HG02981 (cell line): ENCODE measurements around the gene ROBO4.

Source experiments
- ATAC-seq: cut with Tn5 transposase; IDR thresholded peaks from one replicate; pipeline ENCODE4 v1.9.1; 2021; ENCODE audit warnings: mild to moderate bottlenecking, moderate library complexity; ENCODE audit not compliant: unreplicated experiment

Gene ROBO4

DNA sequence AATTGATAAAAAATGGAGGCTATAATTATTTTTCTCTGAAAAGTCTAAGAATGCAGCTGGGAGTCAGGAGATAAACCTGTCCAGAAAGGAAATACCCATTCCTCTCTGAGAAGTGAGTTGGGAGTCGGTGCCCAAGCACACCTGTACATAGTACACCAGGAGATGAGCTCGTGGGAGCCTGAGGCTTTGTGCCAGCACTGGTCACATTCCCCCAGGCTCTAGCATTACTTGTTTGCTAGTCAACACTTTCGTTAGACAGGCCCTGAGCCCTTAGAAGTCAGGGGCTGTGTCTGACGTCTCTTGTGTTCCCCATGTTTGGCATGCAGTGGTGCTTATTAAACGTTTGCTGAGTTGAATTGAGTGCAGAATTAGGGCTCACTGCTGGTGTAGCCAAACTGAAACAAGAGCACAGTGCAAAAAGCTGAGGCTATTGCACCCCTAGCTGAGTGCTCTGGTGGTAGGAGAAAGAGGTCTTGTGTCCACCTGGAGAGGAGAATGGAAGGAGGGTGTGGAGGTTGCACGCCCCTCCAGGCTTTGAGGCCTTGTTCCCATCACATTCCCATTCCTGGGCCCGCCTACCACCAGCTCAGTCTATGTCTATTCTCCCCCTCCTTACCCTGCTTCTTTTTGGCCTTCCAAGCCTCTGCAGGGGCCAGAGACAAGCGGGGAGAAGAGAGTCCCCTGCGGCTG is 6.8 kb downstream of the ROBO4 start:
- no peak for ATAC-seq

DNA sequence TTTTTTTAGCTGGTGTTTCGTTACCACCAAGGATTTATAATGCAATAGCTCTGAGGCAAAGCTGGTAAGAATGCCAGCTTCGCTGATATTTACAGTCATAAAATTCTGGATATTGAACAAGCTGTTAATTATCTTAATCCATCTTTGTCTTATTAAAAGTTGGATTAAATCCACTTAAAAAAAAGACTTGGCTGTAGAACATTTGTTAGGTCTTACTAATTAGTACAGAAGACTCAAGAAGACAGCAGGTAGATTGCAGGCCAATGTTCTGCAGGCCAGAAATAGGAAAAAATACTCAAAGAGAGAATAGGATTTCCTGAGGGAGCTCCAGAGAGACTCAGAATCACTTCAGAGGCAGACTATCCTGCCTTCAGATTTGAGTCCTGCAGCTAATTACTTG is 7.5 kb downstream of the ROBO4 start:
- no peak for ATAC-seq

DNA sequence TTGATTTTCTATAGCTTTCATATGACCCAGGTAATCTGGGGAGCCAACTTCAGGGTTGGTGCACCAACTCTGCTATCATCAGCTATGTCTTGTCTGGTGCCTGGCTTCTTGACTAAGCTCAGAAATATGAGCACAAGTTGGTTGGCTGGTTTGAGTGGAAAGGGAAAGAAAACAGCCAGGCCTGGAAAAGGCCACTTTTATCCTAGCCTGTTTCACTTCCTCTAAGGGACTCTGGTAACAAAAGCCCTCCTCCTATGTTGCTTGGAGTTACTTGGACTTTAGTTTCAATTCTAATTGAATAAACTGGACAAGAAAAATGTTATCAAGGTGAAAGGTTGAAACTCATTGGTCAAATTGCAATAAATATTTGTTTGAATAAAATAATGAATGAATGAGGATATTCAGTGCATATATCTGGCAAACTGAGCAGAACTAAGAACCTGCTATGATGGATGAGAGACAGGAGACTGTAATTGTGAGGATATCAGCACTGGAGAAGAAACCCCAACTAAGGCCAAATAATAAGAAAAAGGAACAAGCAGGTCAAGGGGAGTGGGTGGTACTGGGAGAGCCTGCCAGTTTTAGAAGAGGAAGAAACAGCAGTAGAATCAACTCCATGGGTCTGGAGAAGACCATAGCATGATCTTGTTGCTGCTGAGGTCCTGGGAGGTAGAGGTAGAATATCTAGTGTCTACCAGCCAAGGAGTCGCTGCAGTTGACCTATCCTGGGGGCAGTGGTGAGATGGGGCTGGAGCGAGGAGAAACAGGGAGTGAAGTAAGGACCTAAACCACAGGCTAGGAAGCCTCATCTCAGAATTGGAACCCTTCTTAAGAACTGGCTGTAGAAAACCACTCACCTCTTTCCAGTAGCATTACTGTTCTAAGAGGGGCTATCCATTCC is 8.2 kb downstream of the ROBO4 start:
- no peak for ATAC-seq

DNA sequence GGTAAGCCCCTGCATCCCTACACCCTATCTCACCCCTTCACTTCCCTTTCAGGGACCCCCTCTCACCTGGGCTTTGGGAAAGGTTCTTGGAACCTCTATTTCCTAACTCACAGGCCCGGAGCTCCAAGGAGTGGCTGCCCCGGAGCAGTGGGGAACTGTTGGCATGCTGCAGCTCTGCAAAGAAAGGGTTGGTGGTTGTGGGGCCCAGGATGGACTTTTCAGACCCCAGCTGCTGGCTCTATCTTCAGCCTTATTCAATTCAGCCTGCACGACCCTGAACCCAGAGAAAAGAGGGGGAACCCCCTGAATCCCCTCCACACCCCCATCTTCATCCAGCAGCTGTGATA is 10.0 kb downstream of the ROBO4 start:
- ATAC-seq = no peak

DNA sequence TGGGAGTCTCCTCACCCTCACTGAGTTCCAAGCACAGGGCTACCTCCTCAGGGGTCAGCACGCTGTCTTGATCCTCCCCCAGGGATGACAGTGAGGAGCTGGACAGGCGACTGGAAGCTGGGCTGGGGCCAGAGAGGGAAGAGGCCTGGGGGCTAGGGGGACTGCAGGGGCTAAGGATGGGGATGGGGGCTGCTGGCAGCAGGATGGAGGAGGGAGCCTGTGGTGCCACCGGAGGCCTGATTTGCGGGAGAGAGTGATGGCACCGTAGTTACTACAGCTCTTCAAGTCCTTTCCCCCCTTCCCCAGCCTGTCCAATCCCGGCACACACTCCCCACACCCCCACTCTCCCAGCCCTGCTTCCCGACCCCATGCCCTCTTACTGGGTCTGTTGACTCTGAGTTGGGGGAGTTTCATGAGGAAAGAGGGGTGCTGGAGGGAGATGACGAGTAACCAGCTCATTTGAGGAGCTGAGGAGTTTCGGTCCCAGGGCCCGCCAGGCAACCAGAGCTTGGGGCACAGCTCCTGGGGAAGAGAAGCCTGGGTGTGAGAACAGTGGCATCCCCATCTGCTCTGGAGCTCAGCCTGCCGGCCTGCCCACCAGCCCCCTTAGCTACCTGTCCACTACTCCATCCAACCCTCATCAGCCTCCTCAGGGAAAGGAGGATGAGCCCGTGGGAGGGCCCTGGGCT is 10.5 kb downstream of the ROBO4 start:
- ATAC-seq = no peak

DNA sequence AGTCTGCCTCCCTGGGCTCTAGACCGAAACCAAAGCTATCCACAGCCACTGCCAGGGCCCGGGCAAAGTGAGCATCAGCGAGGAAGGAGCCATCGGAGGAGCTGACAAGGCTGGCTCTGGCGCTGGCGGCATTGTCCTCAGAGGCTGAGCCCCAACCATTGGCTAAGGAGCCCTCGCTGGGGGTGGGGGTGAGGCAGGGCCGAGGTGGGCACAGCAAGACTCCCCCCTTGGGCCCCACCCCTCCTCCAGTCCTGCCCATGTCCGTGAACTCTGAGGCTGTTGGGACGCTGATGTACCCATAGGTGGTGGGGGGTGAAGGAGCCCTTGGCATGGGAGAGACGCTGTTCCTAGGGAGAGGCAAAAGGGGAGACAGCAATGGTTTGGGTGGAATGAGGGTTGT is 11.2 kb downstream of the ROBO4 start:
- ATAC-seq = no peak

DNA sequence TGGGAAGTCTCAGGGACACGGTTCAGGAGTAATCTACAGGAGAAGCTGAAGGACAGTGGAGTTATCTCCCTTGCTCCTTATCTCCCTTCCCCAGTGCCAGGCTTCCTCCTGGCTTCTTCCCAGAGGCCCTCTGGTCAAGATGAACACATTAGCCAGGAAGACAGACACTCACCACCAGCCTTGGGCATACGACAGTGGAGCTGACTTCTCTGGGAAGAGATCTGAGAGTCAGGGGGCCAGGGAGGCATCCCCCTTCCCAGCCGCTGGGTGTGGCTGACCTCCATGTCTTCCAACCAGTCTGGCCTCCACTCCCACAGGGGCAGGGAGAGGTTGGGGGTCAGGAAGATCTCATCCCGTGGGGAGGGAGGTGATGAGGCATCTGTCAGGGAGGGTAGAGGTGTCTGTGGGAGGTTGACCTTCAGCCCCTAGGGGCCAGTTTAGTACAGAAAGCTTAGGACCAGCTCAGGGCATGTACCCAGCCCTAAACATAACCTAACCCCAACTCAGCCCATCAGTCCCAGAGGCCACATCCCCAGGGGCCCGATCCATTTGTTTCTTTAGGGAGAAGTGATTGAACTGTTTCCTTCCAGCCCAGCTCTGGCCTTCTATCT is 12.7 kb downstream of the ROBO4 start:
- ATAC-seq = no peak

DNA sequence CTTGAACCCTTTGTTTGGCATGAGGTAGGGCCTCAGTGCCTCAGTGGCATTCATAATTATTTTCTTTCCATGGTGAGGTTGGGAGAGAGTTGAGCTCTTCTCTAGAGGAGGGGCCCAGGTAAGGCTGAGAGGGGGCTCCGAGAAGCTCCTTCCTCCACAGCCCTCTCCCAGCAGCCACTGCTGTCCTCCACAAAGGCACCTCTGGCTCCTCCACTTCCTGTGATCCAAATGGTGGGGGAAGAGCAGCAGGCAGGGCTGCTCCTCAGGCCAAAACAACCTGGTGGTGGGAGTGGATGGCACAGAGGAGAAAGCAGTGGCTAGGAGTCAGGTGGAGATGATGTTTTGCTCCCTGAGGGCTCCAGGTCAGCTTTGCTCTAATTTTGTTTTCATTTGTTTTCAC is 13.3 kb downstream of the ROBO4 start:
- no peak for ATAC-seq

DNA sequence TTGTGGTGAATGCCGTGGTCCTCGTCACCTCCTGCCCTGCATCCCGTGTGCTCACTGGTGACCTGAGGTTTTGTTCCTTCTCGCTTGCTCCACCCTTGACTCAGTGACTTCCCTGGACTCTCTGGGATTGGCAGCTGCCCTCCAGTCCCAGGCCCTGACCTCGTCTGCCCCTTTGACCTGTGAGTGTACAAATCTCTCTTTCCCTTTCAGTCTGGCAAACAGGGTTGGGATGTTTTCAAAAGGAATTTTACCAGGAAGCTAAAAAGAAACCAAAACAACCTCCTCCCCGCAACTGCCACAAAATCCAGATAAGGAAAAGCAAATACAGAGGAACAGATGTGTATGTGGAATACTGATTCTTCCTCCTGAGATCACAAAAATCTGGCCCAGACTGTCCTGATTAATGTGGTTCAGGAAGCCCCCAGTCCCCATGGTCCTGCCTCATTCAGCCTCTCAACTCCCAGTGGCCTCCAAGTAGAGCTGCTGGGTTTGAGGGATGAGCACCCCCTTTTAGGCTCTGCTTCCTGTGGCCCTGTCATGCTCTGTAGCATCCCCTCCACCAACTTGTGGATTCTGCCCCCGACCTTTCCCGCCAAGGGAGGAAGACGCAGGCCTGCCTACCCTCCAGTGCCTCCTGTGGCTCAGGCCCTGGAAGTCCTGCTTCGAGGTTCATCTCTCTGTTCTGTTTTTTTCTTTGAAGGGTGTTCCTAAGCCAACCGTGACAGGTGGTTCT is 15.2 kb downstream of the ROBO4 start:
- ATAC-seq = no peak

DNA sequence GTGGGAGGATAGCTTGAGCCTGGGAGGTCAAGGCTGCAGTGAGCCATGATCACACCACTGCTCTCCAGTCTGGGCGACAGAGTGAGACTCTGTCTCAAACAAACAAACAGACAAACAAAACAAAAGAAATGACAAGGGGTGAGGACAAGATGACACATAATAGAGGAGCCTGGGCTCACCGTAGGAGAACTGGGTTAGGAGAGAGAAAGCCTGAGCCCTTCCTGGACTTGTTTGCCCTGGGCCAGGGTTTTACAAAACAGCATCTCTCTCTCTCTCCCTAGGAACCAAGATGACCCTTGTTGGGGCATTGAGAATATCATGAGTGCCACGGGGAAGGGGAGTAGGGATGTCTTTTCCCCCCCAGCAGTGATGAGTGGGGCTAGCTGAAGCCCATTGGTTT is 16.7 kb downstream of the ROBO4 start:
- no peak for ATAC-seq

DNA sequence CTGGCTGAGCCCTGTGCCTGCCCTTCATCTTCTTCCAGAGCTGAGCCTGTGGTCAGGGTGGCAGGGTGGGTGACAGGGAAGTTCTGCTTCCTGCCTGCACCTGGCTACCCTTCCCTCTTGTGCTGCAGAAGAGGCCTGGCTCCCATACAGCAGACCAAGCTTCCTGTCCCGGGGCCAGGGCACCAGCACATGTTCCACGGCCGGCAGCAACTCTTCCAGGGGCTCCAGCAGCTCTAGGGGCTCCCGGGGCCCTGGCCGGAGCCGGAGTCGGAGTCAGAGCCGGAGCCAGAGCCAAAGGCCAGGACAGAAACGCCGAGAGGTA is 17.4 kb downstream of the ROBO4 start:
- ATAC-seq = no peak

DNA sequence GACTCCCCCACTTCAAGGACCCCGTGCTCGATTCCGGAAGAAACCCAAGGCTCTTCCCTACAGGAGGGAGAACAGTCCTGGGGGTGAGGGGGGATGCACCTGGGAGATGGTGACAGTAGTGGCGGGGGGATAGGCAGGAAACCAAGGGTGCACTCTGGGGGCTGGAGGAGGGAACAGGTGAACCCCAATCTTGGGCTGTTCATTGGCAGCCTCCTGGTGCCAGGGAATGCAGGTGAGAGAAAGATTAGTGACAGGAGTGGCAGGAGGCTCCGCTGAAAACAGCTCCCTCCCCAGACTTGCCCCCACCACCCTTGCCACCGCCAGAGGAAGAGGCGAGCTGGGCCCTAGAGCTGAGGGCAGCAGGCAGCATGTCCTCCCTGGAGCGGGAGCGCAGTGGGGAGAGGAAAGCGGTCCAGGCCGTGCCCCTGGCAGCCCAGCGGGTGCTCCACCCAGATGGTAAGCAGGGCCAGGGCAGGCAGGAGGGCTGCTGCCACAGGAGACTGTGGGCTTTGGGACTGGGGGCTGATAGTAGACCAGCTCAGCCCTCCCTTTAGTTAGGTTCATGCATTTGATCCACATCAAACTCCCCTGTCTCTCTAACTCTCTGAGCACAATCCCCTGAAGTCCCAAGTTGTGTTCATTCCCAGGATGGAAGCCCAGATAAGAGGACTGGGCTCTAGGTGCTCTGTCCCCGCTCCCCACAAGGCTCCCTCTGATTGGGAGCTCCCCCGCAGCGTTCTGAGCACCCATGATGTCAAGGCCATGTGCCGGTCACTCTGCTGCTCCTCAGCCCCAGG is 18.0 kb downstream of the ROBO4 start:
- no peak for ATAC-seq

DNA sequence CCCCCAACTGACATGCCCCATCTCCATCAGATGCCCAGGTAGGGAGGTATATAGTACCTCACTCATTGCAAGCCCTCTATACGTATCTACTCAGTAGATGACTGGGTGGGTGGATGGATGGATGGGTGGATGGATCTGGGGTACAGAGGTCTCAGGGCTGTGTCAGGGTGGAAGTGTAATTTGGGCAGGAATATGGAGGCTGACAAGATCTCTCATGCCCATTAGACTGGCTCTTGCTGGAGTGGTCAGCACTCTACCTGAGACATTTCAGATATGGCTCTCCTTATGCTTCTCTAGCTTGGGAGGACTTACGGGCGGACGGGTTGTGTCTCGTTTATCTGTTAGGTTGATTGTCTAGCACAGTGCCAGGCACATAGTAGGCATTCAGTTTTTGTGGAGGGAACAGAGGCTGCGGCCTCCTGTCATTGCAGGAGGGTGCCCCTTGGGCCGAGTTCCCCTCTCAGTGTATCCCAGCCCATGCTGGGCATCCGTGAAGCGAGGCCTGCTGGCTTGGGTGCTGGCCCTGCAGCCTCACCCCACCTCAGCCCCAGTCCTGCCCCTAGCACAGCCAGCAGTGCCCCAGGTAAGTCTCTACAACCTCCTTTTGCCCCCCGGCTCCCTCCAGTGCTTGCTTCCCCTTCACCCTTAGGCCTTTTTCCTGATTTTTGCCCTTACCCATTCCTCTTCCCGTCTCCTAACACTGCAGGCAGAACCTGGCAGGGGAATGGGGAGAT is 18.7 kb downstream of the ROBO4 start:
- ATAC-seq = no peak

DNA sequence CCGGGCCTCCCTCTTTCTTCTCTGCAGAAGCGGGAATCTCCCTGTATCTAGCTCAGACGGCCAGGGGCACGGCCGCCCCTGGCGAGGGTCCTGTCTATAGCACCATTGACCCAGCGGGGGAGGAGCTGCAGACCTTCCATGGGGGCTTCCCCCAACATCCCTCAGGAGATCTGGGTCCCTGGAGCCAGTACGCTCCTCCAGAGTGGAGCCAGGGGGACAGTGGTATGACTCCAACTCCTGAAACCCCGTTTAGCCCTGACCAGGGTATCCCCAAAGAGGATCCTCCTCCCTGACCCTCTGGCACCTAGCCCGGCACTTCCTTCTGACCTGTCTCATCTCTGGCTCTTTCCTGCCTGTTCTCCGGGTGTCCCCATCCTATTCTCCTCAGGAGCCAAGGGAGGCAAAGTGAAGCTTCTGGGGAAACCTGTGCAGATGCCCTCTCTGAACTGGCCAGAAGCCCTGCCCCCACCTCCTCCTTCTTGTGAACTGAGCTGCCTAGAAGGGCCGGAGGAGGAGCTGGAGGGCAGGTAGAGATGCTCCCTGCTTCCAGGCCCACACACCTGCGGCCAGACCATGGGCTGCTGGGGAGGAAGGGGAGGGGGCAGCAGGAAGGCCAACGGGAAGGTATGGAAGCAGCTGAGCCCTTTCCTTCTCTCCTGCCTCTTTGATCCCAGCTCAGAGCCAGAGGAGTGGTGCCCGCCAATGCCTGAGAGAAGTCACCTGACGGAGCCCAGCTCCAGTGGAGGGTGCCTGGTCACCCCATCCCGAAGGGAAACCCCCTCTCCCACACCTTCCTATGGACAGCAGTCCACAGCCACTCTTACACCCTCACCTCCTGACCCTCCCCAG is 19.5 kb downstream of the ROBO4 start:
- no peak for ATAC-seq

DNA sequence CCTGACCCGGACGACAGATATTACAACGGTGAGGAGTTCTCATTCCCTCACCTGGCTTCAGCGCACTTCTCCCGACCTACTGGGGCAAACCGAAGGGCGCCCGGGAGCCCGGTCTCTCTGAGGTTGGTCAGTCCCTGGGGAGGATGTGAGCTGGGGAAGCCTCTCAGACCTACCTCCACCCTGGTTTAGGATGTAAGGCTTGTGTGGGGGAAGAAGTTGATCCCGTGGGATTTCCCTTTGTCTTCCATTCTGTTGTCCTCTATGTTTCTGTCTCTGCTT is 20.1 kb downstream of the ROBO4 start:
- ATAC-seq = no peak

DNA sequence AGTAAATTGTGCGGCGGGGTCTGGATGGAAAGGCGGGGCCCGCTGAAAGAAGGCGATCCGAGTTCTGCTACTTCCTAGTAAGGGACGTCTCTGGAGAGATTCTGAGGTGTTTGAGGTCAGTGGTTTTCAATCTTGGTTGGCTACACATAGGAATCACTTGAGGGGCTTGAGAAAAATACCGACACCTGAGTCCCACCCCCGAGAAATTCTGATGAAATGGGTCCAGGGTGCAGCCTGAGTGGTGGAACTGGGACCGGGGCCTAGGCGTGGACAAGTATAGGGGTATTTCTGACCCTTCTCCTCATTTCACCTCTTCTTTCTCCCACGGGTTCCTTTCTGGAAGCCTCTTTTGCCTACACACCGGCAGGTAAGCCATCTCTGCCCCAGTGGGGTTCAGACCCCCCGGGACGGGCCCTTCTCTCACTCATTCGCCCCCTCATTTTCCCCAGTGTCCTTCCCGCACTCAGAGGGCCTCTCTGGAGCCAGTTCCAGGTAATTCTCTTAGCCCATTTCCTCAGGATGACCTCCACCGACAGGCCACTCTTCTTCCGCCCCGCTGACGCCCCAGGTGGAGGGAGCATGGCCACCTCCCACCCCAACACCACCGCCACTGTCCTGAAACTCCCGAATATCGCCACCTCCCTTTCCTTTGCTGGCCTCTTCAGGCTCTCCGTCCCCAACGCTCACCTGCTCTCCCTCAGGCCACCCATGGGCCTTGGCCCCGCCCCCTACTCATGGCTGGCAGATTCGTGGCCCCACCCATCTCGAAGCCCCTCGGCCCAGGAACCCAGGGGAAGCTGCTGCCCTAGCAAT is 20.6 kb downstream of the ROBO4 start:
- ATAC-seq = no peak

DNA sequence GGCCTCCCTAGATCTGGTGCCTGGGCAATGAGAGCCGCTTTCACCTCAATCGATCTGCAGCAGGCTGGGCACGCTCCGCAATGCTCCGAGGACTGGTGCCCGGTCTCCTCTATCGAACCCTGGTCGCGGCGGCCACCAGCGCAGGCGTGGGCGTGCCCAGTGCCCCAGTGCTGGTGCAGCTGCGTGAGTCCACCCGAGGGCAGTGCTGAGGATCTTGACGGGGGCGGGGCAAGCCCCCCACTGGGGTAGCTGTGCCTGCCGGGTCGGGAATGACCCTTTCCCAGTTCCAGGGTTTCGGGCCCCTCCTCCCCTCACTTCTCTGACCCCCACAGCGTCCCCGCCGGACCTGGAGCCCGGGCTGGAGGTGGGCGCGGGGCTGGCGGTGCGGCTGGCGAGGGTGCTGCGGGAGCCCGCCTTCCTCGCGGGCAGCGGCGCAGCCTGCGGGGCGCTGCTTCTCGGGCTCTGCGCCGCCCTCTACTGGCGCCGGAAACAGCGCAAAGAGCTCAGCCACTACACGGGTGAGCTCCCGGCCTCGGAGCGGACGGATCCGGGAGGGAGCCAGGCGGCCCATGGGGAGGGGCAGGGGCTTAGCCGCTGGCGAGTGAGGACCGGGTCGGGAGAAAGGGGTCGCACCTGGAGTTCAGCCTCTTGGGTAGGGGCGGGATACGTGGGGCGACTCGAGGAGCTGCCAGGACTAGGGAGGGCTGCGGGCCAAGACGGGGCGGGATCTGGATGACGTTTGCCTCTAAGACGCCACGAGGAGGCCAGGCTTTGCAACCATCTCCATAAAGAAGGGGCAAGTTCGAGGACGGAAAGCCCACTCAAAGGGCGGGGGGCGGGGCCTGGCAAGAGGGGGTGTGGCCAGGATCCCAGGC is 21.5 kb downstream of the ROBO4 start:
- peak; percentile 87 for ATAC-seq
